Panc1 (cell line): ENCODE measurements around the gene SMIM38. TPM values are rescaled to one million over a fixed set of nuclear protein-coding genes. Genes with fewer than 3 reads are reported as not detected.

Experiments used
- ATAC-seq: fragments of 200-7000 bp; cut with Tn5 transposase; 2 replicates; pipeline ENCODE4 v1.9.1; 2020; ENCODE audit warnings: mild to moderate bottlenecking, moderate library complexity
- BruUV-seq: library from RNA; stranded (reverse); fragments of 400-500 nt; replicated peaks from 2 replicates; lab custom pipeline; 2021; lab: Mats Ljungman, UMichigan
- CTCF ChIA-PET: fragments of 300-600 bp; sonication (Branson Sonifier 250); formaldehyde crosslinking; loops from one replicate; lab custom pipeline; 2022; ENCODE audit warnings: antibody characterized with exemption; lab: Charles Lee
- POLR2A ChIA-PET: fragments of 300-600 bp; sonication (Branson Sonifier 250); formaldehyde crosslinking; loops from one replicate; lab custom pipeline; 2022; ENCODE audit warnings: antibody characterized with exemption; lab: Charles Lee
- DNase-seq: peaks from one replicate; pipeline ENCODE4 v3.0.0-alpha.2; 2010; ENCODE audit warnings: low read depth, low spot score
- H3K27ac ChIP-seq: 2 replicates; pipeline ENCODE4 v1.5.1; 2011; ENCODE audit warnings: mild to moderate bottlenecking, low read length, inconsistent platforms
- H3K27me3 ChIP-seq: fragments of 200-500 bp; sonication (Bioruptor generic); 2 replicates; pipeline ENCODE4 v1.6.0; 2014; ENCODE audit warnings: low read length, inconsistent platforms; ENCODE audit not compliant: control insufficient read depth, insufficient read depth
- H3K36me3 ChIP-seq: fragments of 200-500 bp; sonication (Bioruptor generic); 2 replicates; pipeline ENCODE4 v1.5.1; 2014; ENCODE audit warnings: inconsistent platforms, mild to moderate bottlenecking, low read length, moderate library complexity; ENCODE audit not compliant: control insufficient read depth, insufficient read depth
- H3K4me1 ChIP-seq: 2 replicates; pipeline ENCODE4 v1.5.1; 2011; ENCODE audit warnings: inconsistent platforms, mild to moderate bottlenecking, low read length, moderate library complexity; ENCODE audit not compliant: control insufficient read depth, insufficient read depth
- H3K4me3 ChIP-seq, 2 experiments: 2 replicates each; pipeline ENCODE4 v1.5.1; 2011 to 2012; ENCODE audit warnings: low read depth in 2 of 2, low read length in 2 of 2, mild to moderate bottlenecking in 2 of 2, inconsistent platforms in 1 of 2, moderate library complexity in 1 of 2
- H3K9me3 ChIP-seq: fragments of 200-500 bp; sonication (Bioruptor generic); 2 replicates; pipeline ENCODE4 v1.5.1; 2014; ENCODE audit warnings: low read depth, mild to moderate bottlenecking, inconsistent platforms, low read length, moderate library complexity; ENCODE audit not compliant: control insufficient read depth, insufficient read depth
- POLR2AphosphoS5 ChIP-seq: IDR thresholded peaks from 2 replicates; pipeline ENCODE4 v1.6.1; 2012; ENCODE audit warnings: mild to moderate bottlenecking, low read depth, low read length, moderate library complexity
- REST ChIP-seq, 2 experiments: IDR thresholded peaks; 2 replicates each; pipeline ENCODE4 v1.6.1; 2011 to 2012; ENCODE audit warnings: low read depth in 2 of 2, control low read depth in 1 of 2, low read length in 1 of 2, mild to moderate bottlenecking in 1 of 2, moderate library complexity in 1 of 2; ENCODE audit not compliant: insufficient read depth in 1 of 2
- SIN3A ChIP-seq: IDR thresholded peaks from 2 replicates; pipeline ENCODE4 v1.6.1; 2012; ENCODE audit warnings: low read depth, mild to moderate bottlenecking, low read length, moderate library complexity, borderline replicate concordance; ENCODE audit not compliant: insufficient read depth
- TCF7L2 ChIP-seq: IDR thresholded peaks from 2 replicates; pipeline ENCODE4 v1.6.1; 2011; ENCODE audit warnings: mild to moderate bottlenecking, low read depth, low read length, inconsistent platforms
- in situ Hi-C: cut with HindIII; loops from 2 replicates; pipeline ENCODE4 v1.10.0; 2016; ENCODE audit warnings: low sequenced_read_pairs, low pct_unique_long_range_greater_than_20kb
- intact Hi-C: fragments of 100-400 bp; cut with micrococcal nuclease; formaldehyde crosslinking; loops from one replicate; pipeline ENCODE4 v1.10.0; 2022; ENCODE audit not compliant: unreplicated experiment
- total RNA-seq: library from RNA; stranded (reverse); gene quantifications from one replicate; pipeline ENCODE4 v1.2.1, GENCODE V29; 2021; ENCODE audit not compliant: unreplicated experiment
- TF ChIP-seq, protein P1 (sequence below): fragments of 450-650 bp; IDR thresholded peaks from 2 replicates; pipeline ENCODE4 v1.5.1; 2017; ENCODE audit warnings: mild to moderate bottlenecking

Gene SMIM38
- total RNA-seq, 1 experiment from 2014 or later, result 0.46 TPM

DNA sequence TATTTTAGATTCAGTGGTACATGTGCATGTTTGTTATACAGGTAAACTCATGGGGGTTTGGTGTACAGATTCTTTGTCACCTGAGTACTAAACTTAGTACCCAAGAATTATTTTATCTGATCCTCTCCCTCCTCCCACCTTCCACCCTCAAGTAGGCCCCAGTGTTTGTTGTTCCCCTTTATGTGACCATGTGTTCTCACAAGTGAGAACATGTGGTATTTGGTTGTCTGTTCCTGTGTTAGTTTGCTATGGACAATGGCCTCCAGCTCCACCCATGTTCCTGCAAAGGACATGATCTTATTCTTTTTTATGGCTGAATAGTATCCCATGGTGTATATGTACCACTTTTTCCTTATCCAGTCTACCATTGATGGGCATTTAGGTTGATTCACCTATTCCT is 6.8 kb downstream of the SMIM38 start:
- DNase-seq (no peak), ATAC-seq (no peak)
- Histone ChIP-seq H3K27me3 (no peaks in the 10 kb centered on the region), H3K4me1 (peaks cover 14% of the 10 kb centered on the region), H3K27ac (no peak overlapping the region), H3K4me3 (no peak overlapping the region), H3K9me3 (no peaks in the 10 kb centered on the region), H3K36me3 (no peaks in the 10 kb centered on the region)
- in situ Hi-C loops, result no loop called here
- no TSS peak for BruUV-seq
- TF ChIP-seq REST (IDR thresholded peaks at IDR 0.05; ENCODE audit: insufficient read depth in 1 of 2, low read depth in 2 of 2, low read length in 1 of 2), result no peak
- no peak for TF ChIP-seq POLR2AphosphoS5
- no peak for TF ChIP-seq TCF7L2
- no peak for TF ChIP-seq SIN3A
- TF ChIP-seq, protein P1, sequence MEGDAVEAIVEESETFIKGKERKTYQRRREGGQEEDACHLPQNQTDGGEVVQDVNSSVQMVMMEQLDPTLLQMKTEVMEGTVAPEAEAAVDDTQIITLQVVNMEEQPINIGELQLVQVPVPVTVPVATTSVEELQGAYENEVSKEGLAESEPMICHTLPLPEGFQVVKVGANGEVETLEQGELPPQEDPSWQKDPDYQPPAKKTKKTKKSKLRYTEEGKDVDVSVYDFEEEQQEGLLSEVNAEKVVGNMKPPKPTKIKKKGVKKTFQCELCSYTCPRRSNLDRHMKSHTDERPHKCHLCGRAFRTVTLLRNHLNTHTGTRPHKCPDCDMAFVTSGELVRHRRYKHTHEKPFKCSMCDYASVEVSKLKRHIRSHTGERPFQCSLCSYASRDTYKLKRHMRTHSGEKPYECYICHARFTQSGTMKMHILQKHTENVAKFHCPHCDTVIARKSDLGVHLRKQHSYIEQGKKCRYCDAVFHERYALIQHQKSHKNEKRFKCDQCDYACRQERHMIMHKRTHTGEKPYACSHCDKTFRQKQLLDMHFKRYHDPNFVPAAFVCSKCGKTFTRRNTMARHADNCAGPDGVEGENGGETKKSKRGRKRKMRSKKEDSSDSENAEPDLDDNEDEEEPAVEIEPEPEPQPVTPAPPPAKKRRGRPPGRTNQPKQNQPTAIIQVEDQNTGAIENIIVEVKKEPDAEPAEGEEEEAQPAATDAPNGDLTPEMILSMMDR, result no peak
- ChIA-PET POLR2A (no interaction called here), CTCF (no interaction called here)
- intact Hi-C loops, result no loop called here

- no peaks in the 10 kb centered on the region for H3K36me3 ChIP-seq
- in situ Hi-C loops (no loop called here), intact Hi-C loops (no loop called here)
- DNase-seq (no peak), ATAC-seq (no peak)
- H3K4me1 ChIP-seq, result peaks cover 14% of the 10 kb centered on the region
- H3K27me3 ChIP-seq, result no peaks in the 10 kb centered on the region
- ChIA-PET CTCF (no interaction called here), POLR2A (no interaction called here)
- H3K27ac ChIP-seq, result no peak overlapping the region
- TF ChIP-seq TCF7L2 (no peak), SIN3A (no peak), REST (IDR thresholded peaks at IDR 0.05; ENCODE audit: insufficient read depth in 1 of 2, low read depth in 2 of 2, low read length in 1 of 2) (no peak), POLR2AphosphoS5 (no peak)
- TF ChIP-seq, protein P1, result no peak
- no TSS peak for BruUV-seq
- no peak overlapping the region for H3K4me3 ChIP-seq
- H3K9me3 ChIP-seq, result no peaks in the 10 kb centered on the region
These were observed 8.1 kb downstream of the SMIM38 start for GRCh38 chr11:69163842-69164241.
